NCI-H460 (cell line): ENCODE results near the gene SIRT6. TPM values are rescaled to one million over a fixed set of nuclear protein-coding genes. Genes with fewer than 3 reads are reported as not detected.
"Not testable (repeated sequence)": the region's sequence is repeated elsewhere in the genome, so short reads cannot be mapped to it uniquely, and the experiment has no call there.

Source experiments
- DNase-seq: peaks from one replicate; pipeline ENCODE4 v3.0.0-alpha.2; 2016; ENCODE audit warnings: low read depth; ENCODE audit errors: extremely low read depth
- polyA plus RNA-seq: library from polyadenylated mRNA; depleted of rRNA; stranded (reverse); fragments of >200 nt; gene quantifications from 2 replicates; pipeline ENCODE4 v1.2.3, GENCODE V29; 2014; cell fraction: nucleus; rRNA removed
- total RNA-seq: library from RNA; depleted of rRNA; stranded (reverse); fragments of >200 nt; shearing (Covaris generic); gene quantifications from 2 replicates; pipeline ENCODE4 v1.2.3, GENCODE V29; 2014; rRNA removed

The SIRT6 gene
- total RNA-seq = 13.9 and 14.8 TPM in 2 replicates
- polyA plus RNA-seq = 35.5 and 46.7 TPM in 2 replicates

DNA sequence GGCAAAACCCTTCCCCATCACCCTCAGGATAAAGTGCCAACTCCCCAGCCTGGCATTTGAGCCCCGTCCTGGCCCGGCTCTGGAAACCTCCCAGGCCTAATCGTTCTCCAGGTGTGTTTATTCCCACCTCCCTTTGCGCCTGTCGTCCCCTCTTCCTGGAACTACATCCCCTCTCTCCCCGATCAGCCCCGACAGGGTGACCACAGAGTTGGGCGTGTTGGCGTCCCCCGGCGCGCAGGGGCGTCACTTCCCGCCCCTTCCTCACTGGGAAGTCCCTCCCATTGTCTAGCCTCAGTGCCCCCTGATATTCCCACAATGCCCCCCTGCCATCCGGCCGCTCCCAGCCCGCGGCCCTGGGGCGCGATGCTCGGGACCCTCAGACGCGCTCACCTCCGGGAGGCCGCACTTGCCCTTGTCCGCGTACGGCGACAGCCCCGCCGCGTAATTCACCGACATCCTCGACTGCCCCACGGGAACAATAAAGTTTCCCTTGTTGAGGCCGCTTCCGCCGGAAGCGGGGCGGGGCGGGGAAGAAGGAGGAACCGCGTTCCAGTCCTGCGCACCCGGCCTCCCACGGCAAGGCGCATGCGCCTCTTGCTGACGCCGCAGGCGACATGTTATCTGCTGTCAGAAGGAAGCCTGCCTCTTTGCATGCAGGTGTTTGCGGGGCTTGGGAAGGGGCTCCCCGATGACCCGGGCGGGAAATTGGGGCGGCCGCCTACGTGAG lies at the start of gene SIRT6, which contains the start of gene ANKRD24:
SIRT6 (minus strand) TSS at position 480 of the 727 bp plus-strand sequence; CDS start at position 456, 24 bp downstream.
ANKRD24 (plus strand) TSS at position 606 of the 727 bp plus-strand sequence. CDS start 3,737 bp downstream, outside the sequence.
- DNase-seq = peak; percentile 86

DNA sequence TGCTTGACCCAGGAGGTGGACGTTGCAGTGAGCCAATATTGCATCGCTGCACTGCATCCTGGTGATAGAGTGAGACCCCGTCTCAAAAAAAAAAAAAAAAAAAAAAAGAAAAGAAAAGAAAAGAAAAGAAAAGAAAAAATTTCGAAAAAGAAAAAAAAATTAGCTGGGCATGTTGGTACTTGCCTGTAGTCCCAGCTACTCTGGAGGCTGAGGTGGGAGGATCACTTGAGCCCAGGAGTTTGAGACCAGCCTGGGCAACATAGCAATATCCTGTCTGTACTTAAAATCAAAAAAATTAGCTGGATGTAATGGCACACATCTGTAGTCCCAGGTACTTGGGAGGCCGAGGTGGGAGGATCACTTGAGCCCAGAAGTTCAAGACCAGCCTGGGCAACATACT lies 49.8 kb upstream of the SIRT6 start:
- DNase-seq = not testable (repeated sequence)

DNA sequence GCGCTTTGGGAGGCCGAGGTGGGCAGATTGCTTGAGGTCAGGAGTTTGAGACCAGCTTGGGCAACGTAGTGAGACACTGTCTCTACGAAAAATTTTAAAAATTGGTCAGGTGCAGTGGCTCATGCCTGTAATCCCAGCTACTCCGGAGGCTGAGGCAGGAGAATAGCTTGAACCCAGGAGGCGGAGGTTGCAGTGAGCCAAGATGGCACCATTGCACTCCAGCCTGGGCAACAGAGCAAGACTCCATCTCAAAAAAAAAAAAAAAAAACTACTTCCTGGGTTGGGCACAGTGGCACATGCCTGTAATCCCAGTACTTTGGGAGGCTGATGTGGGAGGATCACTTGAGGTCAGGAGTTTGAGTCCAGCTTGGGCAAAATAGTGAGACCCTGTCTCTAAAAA lies 49.2 kb upstream of the SIRT6 start:
- not testable (repeated sequence) for DNase-seq

DNA sequence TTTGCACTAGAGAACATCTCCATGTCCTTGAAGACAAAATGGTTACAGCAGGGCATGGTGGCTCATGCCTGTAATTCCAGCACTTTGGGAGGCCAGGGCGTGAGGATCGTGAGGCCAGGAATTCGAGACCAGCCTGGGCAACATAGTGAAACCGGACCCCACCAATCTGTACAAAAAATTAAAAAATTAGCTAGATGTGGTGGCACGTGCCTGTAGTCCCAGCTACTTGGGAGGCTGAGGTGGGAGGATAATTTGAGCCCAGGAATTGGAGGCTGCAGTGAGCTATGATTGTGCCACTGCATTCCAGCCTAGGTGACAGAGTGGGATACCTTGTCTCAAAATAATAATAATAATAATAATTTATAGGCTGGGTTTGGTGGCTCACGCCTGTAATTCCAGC lies 47.9 kb upstream of the SIRT6 start:
- DNase-seq = not testable (repeated sequence)

DNA sequence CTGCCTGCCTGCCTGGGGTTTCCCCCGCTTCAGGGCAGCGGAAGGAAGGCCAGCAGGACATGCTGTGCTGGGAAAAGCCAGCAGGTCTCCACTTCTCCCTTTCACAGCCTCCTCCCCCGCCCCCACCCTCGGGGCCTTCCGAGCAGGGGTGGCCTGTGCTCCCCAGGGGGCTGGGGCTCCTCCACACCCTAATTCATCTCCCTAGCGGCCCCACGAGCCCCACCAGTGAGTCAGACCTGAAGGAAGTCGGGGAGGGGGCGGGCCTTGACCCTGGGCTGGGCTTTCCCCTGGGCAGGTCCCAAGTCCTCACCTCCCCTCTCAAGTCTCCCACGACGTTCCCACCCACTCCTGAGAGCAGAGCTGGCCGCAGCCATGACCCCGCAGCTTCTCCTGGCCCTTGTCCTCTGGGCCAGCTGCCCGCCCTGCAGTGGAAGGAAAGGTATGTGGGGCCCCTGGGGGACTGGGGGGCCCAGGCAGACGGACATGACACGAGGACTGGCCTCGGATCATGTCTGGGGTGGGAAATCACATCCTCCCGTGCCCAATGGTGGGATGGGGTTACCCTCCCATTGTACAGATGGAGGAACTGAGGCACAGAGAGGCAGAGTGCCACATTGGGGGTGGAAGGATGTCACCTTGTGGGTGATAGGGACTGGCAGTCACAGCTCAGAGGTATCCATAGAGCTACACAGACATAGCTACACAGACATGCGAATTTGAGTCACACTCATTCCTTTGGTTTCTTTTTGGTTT lies 47.0 kb upstream of the SIRT6 start, which contains the start of gene EBI3:
EBI3 (plus strand) TSS at position 345 of the 753 bp plus-strand sequence; CDS start at position 373, 28 bp downstream.
- DNase-seq = no peak

DNA sequence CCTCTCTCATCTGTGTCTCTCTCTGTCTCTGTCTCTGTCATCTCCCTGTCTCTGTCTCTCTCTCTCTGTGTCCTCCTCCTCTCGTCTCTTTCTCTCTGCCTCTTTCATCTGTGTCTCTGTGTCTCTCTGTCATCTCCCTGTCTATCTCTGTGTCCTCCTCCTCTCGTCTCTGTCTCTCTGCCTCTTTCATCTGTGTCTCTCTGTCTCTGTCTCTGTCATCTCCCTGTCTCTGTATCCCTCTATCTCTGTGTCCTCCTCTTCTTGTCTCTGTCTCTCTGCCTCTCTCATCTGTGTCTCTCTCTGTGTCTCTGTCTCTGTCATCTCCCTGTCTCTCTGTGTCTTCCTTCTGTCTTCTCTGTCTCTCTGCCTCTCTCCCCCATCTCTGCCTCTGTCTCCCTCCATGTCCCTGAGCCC lies 46.4 kb upstream of the SIRT6 start:
- DNase-seq = no peak

DNA sequence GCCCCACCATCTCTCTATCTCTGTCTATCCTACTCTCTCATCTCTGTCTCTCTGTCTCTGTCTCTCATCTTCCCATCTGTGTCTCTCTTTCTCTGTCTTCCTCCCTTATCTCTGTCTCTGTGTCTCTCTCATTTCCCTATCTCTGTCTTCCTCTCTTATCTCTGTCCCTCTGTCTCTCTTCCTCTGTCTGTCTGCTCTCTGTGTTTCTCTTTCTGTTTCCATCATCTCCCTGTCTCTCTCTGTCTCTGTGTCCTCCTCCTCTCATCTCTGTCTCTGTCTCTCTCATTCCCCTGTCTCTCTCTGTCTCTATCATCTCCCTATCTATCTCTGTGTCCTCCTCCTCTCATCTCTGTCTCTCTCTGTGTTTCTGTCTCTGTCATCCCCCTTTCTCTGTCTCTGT lies 45.4 kb upstream of the SIRT6 start:
- DNase-seq = no peak

DNA sequence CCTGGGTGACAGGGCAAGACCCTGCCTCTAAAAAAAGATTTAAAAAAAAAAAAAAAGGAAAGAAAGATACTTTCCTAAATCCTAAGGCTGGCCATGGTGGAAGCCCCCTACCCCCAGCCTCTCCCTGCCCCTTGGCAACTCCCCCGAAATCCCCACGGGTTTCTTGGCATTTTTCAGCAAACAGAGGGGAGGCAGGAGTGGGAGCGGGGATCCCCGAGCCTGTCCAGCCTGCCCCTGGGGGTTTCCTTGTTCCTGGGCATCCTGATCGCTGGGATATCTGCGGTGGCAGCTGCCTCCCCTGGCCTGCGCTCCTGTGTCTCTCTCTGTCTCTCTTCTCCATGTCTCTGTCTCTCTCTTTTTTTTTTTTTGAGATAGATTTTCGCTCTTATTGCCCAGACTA lies 43.5 kb upstream of the SIRT6 start:
- DNase-seq = no peak

DNA sequence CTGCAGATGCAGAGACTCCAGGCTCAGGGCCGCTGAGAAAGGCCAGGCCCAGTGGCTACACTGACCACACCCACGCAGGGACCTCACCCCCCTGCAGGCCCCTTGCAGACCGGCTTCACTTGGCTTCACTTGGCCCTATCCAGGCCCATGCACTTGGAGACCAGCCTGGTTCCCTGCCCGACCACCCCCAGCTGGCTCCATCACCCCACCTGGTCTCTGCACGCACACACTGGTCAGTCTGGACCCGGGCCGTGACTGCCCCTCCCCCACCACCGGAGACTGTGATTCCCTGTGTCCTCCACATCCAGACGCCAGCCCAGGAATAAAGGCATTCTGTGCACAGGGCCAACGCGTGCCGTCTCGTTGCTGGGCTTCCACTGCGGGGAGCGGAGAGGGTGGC lies 42.1 kb upstream of the SIRT6 start:
- DNase-seq = no peak

DNA sequence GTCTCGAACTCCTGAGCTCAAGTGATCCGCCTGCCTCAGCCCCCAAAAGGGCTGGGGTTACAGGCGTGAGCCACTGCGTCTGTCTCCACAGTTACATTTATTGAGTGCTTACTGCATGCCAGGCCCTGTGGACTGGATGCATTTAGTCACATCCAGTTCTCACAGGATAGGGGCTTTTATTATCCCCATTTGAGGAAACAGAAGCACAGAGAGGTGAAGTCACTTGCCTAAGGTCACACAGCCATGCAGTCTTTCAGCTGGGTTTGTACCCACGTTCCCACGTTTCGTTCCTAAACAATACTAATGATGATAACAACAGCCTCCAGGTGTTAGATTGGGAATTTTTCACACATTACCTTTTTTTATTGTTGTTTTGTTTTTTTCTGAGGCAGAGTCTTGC lies 37.8 kb upstream of the SIRT6 start:
- no peak for DNase-seq

DNA sequence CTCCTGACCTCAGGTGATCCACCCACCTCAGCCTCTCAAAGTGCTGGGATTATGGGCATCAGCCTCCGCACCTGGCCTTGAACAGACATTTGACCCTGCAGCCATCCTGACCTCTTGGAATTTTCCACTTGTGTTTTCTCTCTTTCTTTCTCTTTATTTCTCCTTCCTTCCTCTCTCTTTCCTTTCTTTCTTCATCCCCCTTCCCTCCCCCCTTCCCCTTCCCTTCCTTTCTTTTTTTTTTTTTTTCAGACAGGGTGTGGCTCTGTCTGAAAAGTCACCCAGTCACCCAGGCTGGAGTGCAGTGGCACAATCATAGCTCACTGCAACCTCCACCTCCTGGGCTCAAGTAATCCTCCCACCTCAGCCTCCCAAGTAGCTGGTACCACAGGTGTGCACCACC lies 36.2 kb upstream of the SIRT6 start:
- not testable (repeated sequence) for DNase-seq

DNA sequence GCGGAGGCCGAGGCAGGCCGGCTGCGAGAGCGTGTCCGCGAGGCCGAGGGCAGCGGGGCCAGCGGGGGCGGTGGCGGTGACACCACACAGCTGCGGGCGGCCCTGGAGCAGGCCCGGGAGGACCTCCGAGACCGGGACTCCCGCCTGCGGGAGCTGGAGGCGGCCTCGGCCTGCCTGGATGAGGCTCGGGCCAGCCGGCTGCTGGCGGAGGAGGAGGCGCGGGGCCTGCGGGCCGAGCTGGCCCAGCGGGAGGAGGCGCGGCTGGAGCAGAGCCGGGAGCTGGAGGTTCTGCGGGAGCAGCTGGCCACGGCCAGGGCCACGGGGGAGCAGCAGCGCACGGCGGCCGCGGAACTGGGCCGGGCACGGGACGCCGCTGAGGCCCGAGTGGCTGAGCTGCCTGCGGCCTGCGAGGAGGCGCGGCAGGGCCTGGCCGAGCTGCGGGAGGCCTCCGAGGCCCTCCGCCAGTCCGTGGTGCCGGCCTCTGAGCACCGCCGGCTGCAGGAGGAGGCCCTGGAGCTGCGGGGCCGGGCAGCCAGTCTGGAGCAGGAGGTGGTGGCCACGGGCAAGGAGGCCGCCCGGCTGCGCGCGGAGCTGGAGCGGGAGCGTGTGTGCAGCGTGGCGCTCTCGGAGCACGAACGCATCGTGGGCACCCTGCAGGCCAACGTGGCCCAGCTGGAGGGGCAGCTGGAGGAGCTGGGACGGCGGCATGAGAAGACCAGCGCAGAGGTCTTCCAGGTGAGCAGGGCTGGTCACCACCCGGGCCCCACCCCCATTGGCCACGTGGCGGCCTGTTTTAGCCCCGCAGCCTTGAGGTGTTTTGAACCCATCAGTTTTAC lies 35.3 kb upstream of the SIRT6 start:
- no peak for DNase-seq

DNA sequence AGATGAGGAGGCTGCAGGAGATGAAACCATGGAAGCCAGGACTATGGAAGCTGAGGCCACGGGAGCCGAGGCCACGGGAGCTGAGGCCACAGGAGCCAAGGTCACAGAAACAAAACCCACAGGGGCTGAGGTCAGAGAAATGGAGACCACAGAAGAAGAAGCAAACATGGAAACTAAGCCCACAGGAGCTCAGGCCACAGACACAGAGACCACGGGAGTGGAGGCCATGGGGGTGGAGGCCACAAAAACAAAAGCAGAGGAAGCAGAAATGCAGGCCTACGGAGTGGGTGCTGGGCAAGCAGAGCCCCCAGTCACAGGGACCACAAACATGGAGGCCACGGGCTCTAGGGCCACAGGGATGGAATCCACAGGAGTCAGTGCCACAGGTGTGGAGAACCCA lies 34.5 kb upstream of the SIRT6 start:
- DNase-seq = no peak

DNA sequence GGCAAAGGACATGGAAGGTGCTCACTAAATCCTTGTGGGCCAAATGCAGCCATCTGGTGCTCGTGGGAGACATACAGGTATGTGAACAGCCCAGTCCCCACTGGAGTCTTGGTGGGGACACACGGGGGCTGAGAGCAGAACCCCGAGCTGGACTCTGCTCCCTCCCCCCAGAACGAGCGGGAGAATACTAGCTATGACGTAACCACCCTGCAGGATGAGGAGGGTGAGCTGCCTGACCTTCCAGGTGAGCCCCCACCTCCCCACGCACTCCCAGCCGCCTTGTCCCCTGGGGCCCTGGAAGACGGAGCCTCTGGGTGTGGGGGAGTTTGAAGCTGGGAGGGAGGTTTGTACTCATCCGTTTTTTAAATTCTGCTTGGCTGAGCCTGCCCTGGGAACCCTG lies 33.4 kb upstream of the SIRT6 start:
- DNase-seq = no peak

DNA sequence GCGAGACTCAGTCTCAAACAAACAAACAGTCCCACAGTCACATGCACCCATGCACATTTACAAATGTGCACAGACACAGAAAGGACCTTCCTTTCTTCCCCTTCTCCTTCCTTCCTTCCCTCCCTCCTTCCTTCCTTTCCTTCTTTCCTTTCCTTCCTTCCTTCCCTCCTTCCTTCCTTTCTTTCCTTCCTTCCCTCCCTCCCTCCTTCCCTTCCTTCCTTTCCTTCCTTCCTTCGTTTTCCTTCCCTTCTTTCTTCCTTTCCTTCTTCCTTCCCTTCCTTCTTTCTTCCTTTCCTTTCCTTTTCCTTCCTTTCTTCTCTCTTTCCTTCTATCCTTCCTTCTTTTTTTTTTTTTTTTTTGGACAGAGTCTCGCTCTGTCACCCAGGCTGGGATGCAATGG lies 30.8 kb upstream of the SIRT6 start:
- DNase-seq = no peak

DNA sequence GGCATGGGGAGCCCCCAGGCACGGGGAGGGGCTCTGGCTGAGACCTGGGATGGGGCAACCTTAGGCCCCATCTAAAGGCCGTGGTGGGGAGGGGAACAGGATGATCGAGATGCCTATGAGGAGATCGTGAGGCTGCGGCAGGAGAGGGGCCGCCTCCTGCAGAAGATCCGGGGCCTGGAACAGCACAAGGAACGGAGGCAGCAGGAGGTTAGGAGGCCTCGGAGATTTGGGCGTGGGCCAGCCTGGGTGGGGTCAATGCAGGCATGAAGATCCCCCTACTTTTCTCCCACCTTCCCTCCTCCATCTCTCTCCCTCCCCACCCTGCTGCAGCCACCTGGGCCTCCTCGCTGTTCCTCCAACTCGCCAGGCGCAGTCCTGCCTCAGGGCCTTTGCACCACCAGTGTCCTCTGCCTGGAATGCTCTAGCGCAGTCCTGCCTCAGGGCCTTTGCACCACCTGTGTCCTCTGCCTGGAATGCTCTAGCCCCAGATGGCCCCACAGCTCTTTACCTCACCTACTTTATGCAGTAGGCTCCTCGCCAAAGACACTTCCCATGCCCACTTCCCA lies 27.9 kb upstream of the SIRT6 start:
- DNase-seq = no peak

DNA sequence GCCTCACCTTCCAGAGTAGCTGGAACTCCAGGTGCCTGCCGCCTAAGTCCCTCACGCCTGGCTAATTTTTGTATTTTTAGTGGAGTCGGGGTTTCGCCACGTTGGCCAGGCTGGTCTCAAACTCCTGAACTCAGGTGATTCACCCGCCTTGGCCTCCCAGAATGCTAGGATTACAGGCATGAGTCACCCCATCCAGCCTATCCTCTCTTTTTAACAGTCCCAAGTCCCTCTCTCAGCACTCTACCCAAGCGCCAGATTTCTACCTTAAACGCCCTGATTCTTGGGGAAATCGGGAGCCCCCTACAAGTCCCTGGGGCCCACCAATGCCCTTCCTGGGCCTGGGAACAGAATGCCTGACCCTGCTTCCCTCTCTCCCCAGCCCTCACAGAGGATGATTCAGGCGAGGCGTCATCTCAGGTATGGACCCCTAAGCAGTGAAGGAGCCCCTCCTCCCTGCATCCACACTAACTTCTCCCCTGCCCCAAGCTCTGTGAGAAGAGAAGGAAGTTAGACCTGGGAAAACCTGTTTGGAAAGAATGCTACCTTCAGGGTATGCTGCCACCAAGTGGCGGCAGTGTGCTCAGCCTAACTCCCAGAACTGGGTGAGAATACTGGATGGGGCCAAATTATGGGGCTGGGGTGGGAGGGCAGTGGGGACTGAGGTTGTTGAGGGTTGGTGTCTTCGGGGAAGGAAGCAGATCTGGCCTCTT lies 26.2 kb upstream of the SIRT6 start:
- no peak for DNase-seq

DNA sequence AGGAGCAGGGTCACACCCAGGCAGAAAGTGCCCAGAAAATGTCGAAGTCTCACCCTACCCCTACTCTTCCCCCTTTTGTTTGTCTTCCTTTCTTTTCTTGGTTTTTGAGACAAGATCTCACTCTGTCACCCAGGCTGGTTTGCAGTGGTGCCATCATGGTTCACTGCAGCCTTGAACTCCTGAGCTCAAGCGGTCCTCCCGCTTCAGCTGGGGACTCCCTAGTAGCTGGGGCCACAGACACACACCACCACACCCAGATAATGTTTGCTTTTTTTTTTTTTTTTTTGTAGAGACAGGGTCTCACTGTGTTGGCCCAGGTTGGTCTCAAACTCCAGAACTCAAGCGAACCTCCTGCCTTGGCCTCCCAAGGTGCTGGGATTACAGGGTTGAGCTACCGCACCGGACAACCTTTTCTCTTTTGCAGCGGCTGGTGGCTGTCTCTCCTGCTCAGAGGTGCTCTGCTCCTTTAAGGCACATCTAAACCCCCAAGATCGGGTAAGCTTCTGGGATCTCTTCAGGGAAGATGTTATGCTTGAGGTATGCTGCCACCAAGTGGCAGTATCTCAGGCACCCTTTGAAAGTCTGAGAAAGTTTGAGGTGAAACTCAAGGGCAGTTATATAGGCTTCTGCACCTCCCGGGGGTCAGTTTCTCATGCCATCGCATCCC lies 24.6 kb upstream of the SIRT6 start:
- peak; percentile 18 for DNase-seq

DNA sequence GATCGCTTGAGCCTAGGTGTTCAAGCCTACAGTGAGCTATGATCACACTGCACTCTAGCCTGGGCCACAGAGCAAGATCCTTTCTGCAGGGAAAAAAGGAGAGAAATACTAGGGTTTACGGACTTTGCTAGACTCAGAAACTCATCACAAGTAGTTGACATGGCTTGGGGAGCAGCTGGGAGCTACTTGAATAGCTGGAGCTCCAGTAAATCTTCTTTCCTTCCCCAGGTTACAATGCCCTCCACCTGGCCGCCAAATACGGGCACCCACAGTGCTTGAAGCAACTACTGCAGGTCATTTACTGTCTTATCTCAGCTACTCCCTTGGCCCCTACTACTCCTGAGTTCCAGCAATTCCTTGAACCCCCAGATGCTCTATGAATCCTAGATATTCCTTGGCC lies 19.4 kb upstream of the SIRT6 start:
- DNase-seq = no peak
